Activated naive CD8-positive, alpha-beta T cell treated with anti-CD3 and anti-CD28 coated beads, Interleukin-2, amount 50 U/mL, for 24 hours (primary cell): ENCODE data around the gene TRPC5OS.

ENCODE experiments used
- ATAC-seq: fragments of 150-1000 bp; cut with Tn5 transposase; one replicate; pipeline ENCODE4 v1.10.0; 2021
- DNase-seq: peaks from one replicate; pipeline ENCODE4 v3.0.0; 2021
- H3K27ac Mint-ChIP-seq: one replicate; pipeline ENCODE4 v1.8.0; 2021; ENCODE audit warnings: mild to moderate bottlenecking, mixed read lengths
- H3K27me3 Mint-ChIP-seq: one replicate; pipeline ENCODE4 v1.8.0; 2021; ENCODE audit warnings: mixed read lengths
- H3K36me3 Mint-ChIP-seq: one replicate; pipeline ENCODE4 v1.8.0; 2021; ENCODE audit warnings: low read depth, mixed read lengths
- H3K4me1 Mint-ChIP-seq: one replicate; pipeline ENCODE4 v1.8.0; 2021; ENCODE audit warnings: mixed read lengths
- H3K4me3 Mint-ChIP-seq: one replicate; pipeline ENCODE4 v1.8.0; 2021; ENCODE audit warnings: mild to moderate bottlenecking, moderate library complexity, mixed read lengths
- H3K9me3 Mint-ChIP-seq: one replicate; pipeline ENCODE4 v1.8.0; 2021; ENCODE audit warnings: mixed read lengths

The TRPC5OS gene

DNA sequence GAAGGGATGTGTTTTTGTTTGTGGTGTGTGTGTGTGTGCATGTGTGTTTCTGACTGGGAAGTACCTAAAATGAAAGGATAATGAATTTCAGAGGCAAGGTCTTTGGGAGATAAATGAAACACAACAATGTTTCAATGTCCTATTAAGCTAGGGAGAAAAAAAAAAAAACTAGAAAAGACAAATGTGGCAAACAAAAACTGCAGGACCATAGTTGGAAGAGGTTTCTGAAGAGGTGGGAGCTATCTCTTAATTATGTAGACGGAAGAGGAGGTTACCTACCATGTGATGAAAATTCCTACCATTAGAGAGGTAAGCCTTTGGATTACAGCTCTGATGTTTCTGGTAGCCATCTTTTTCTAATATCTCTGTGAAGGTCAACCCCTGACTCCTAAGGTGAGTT lies at the start of gene TRPC5OS:
TSS of gene TRPC5OS (plus strand) at position 301 of the 400 bp plus-strand sequence. CDS start 25,669 bp downstream, outside the sequence.
- Mint-ChIP-seq H3K4me1 (no peaks in the 10 kb centered on the region), H3K27me3 (no peaks in the 10 kb centered on the region), H3K9me3 (no peaks in the 10 kb centered on the region), H3K4me3 (no peak within 1 kb of the TSS), H3K27ac (no peak within 1 kb of the TSS), H3K36me3 (no peaks in the 10 kb centered on the region)
- no peak for DNase-seq
- ATAC-seq = no peak

DNA sequence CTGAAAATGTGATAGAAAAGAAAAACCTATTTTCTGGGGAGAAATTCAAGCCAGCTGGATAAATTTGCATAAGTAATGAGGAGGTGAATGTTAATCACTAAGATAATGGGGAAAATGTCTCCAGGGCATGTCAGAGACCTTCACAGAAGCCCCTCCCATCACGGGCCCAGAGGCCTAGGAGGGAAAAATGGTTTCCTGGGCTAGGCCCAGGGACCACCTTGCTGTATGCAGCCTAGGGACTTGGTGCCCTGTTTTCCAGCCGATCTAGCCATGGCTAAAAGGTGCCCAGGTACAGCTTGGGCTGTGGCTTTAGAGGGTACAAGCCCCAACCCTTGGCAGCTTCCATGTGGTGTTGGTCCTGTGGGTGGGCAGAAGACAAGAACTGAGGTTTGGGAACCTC lies 46.6 kb upstream of the TRPC5OS start:
- peaks cover 2% of the 10 kb centered on the region for H3K27me3 Mint-ChIP-seq
- H3K4me1 Mint-ChIP-seq = no peaks in the 10 kb centered on the region
- ATAC-seq (no peak), DNase-seq (no peak)
- no peaks in the 10 kb centered on the region for H3K36me3 Mint-ChIP-seq
- H3K9me3 Mint-ChIP-seq = no peaks in the 10 kb centered on the region
- no peak overlapping the region for H3K4me3 Mint-ChIP-seq
- no peak overlapping the region for H3K27ac Mint-ChIP-seq

GRCh38 chrX:111830571-111830970 lies 45.4 kb upstream of the TRPC5OS start:
- no peaks in the 10 kb centered on the region for H3K9me3 Mint-ChIP-seq
- H3K4me1 Mint-ChIP-seq = no peaks in the 10 kb centered on the region
- no peak overlapping the region for H3K4me3 Mint-ChIP-seq
- peaks cover 2% of the 10 kb centered on the region for H3K27me3 Mint-ChIP-seq
- DNase-seq (no peak), ATAC-seq (no peak)
- no peak overlapping the region for H3K27ac Mint-ChIP-seq
- H3K36me3 Mint-ChIP-seq = no peaks in the 10 kb centered on the region

DNA sequence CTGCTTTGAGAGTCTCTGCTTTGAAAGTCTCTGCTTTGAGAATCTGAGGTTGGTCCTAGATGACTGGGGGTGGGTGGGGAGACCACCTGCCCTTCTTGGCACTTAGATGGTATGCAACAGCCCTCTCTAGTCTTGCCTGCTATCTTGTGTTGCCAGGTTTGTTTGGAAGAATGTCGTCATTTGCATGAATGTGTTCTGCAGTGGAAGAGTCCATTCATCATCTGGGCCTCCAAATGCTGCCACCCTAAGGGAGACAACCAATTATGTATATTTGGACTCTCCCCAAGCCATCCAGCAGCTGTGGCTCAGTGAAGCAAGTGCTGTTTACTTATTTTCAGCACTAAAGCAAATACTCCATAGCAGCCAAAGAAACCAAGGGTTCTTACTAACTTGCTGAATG lies 44.6 kb upstream of the TRPC5OS start:
- ATAC-seq (no peak), DNase-seq (no peak)
- Mint-ChIP-seq H3K27ac (no peak overlapping the region), H3K4me1 (no peaks in the 10 kb centered on the region), H3K36me3 (no peaks in the 10 kb centered on the region), H3K27me3 (peaks cover 2% of the 10 kb centered on the region), H3K9me3 (no peaks in the 10 kb centered on the region), H3K4me3 (no peak overlapping the region)

GRCh38 chrX:111837197-111837596 lies 38.8 kb upstream of the TRPC5OS start:
- H3K27ac Mint-ChIP-seq = no peak overlapping the region

GRCh38 chrX:111847491-111848133 lies 28.4 kb upstream of the TRPC5OS start:
- Mint-ChIP-seq H3K36me3 (no peaks in the 10 kb centered on the region), H3K27ac (no peak overlapping the region), H3K4me3 (no peak overlapping the region), H3K9me3 (no peaks in the 10 kb centered on the region), H3K4me1 (no peaks in the 10 kb centered on the region), H3K27me3 (no peaks in the 10 kb centered on the region)
- ATAC-seq = no peak
- no peak for DNase-seq

More at GRCh38 chrX:111837197-111837596, 38.8 kb upstream of the TRPC5OS start:
- no peaks in the 10 kb centered on the region for H3K27me3 Mint-ChIP-seq
- no peak overlapping the region for H3K4me3 Mint-ChIP-seq
- H3K36me3 Mint-ChIP-seq = no peaks in the 10 kb centered on the region
- no peak for ATAC-seq
- no peaks in the 10 kb centered on the region for H3K9me3 Mint-ChIP-seq
- no peaks in the 10 kb centered on the region for H3K4me1 Mint-ChIP-seq
- no peak for DNase-seq

- DNase-seq (no peak), ATAC-seq (no peak)
- Mint-ChIP-seq H3K9me3 (no peaks in the 10 kb centered on the region), H3K4me3 (no peak overlapping the region), H3K27me3 (no peaks in the 10 kb centered on the region), H3K4me1 (no peaks in the 10 kb centered on the region), H3K36me3 (no peaks in the 10 kb centered on the region), H3K27ac (no peak overlapping the region)
These were observed 27.4 kb upstream of the TRPC5OS start for GRCh38 chrX:111848541-111848940.

- ATAC-seq (no peak), DNase-seq (no peak)
- Mint-ChIP-seq H3K9me3 (no peaks in the 10 kb centered on the region), H3K4me3 (no peak overlapping the region), H3K27ac (no peak overlapping the region), H3K27me3 (no peaks in the 10 kb centered on the region), H3K36me3 (no peaks in the 10 kb centered on the region), H3K4me1 (no peaks in the 10 kb centered on the region)
These were observed 25.0 kb upstream of the TRPC5OS start for GRCh38 chrX:111850975-111851374.

DNA sequence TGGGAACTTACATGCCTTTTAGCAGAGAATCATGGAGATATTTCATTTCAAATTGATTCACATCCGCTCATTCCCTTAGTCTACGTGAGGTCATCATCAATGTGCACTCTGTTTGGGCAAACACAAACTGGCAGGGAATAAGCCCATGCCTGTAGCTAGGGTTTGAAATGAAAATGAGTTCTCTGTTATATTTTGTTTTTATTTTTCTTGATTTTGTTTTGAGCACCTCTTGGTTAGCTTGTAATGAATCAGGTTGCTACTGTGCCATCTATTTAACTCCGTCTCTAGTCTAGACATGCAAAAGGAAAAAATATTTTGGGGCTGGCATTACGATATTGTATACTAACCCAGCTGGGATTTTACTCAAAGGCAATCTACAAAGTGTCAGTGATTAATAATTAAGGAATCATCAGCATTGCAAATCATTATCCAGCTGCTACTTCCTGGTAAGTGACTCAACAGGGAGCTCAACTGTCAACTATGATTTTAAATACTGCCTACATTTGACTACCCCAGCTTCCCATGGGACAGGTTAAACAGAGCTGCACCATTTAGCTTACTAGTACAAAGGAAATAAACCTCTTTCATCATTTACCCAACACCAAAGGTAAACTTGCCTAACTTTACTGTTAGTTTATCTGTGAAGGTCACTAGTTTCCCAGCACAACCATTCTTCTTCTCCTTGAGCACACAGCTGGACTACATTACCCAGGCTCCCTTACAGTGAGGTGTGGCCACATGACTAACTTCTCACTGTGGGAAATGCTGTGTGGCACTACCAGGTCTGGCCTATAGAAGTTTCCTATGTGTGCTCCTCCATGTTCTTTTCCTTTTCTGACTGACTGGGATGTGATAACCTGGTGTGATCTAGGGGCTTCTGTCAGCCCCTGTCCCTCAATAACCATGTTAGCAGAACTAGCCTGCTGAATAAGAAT lies 21.2 kb upstream of the TRPC5OS start:
- DNase-seq (no peak), ATAC-seq (no peak)
- no peaks in the 10 kb centered on the region for H3K4me1 Mint-ChIP-seq
- H3K27ac Mint-ChIP-seq = no peak overlapping the region
- H3K9me3 Mint-ChIP-seq = no peaks in the 10 kb centered on the region
- H3K27me3 Mint-ChIP-seq = no peaks in the 10 kb centered on the region
- no peak overlapping the region for H3K4me3 Mint-ChIP-seq
- no peaks in the 10 kb centered on the region for H3K36me3 Mint-ChIP-seq

DNA sequence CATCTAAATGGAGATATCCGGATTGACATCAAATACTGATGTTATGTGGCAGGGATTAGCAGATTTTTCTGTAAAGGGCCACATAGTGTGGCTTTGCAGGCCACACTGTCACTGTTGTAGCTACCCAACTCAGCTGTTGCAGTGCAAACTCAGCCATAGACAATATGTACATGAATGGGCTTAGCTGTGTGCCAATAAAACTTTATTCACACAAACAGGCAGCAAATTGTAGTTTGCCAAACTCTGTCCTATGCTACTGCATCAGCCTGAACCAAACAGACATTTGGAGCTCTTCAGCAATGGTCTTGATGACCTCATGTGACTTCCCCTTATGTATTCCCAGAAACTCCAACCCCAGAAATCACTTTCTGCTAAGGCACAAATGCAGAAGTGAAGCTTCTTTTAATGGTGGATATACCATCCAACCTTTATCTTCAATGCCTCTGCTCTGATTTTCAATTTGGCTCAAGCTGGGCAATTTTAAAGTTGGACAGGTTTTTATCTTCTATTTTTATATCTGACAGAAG lies 18.4 kb upstream of the TRPC5OS start:
- ATAC-seq = no peak
- Mint-ChIP-seq H3K27ac (no peak overlapping the region), H3K4me1 (no peaks in the 10 kb centered on the region)

GRCh38 chrX:111861605-111862004 lies 14.4 kb upstream of the TRPC5OS start:
- no peak for ATAC-seq
- Mint-ChIP-seq H3K4me3 (no peak overlapping the region), H3K36me3 (no peaks in the 10 kb centered on the region), H3K27me3 (no peaks in the 10 kb centered on the region), H3K9me3 (no peaks in the 10 kb centered on the region), H3K4me1 (no peaks in the 10 kb centered on the region), H3K27ac (no peak overlapping the region)
- no peak for DNase-seq

More for the DNA sequence above, 18.4 kb upstream of the TRPC5OS start:
- Mint-ChIP-seq H3K36me3 (no peaks in the 10 kb centered on the region), H3K27me3 (no peaks in the 10 kb centered on the region), H3K4me3 (no peak overlapping the region), H3K9me3 (no peaks in the 10 kb centered on the region)
- DNase-seq = no peak

- Mint-ChIP-seq H3K27me3 (peaks cover 5% of the 10 kb centered on the region), H3K4me1 (peaks cover 2% of the 10 kb centered on the region), H3K9me3 (no peaks in the 10 kb centered on the region), H3K4me3 (no peak overlapping the region), H3K36me3 (no peaks in the 10 kb centered on the region), H3K27ac (no peak overlapping the region)
- DNase-seq (no peak), ATAC-seq (no peak)
These were observed 8.7 kb upstream of the TRPC5OS start for GRCh38 chrX:111867236-111867635.

DNA sequence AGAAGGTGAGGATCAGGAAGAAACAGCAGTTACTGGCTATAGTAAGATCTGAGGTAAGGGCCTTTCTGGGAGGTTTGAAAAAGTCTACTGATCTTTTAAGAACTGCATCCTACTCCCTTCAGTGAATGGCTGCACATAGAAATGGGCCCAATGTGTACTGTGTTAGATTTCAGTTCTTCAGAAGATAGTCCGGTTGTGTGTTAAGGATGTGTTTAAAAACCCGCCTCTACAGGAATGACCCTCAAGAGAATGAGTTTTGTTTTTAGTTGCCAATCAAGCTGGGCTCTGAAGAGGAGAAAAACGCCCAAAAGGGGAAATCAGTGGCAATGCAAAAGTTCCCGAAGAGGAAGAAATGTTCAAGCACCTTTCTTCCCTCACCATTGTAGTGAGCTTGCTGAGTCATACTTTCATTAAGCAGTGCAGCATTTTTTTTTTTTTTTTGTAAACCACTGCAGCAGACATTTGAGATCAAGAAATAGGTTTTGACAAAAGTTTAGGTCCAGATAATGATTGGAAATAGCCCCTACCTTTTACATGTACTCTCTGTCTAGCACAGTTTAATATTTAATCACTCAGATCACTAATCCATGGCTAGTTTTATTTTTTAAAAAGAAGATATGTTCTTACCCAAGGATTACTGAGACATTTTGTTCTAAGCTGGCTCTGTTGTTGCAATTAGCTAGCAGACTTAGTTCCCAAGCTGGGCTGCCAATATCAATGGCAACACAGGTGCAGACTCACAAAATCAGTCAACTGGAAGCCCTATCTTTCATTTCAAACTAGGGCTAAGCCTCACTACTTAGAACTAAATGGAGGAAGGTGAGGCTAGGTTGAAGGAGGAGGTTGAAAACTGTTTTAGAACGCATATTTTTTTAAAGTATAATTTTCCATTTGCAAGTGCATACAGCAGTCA lies 7.0 kb upstream of the TRPC5OS start:
- Mint-ChIP-seq H3K27me3 (peaks cover 5% of the 10 kb centered on the region), H3K27ac (no peak overlapping the region), H3K36me3 (no peaks in the 10 kb centered on the region), H3K4me3 (no peak overlapping the region), H3K4me1 (peaks cover 2% of the 10 kb centered on the region), H3K9me3 (no peaks in the 10 kb centered on the region)
- DNase-seq (no peak), ATAC-seq (no peak)

GRCh38 chrX:111869639-111870034 lies 6.3 kb upstream of the TRPC5OS start:
- Mint-ChIP-seq H3K36me3 (no peaks in the 10 kb centered on the region), H3K4me3 (no peak overlapping the region), H3K27me3 (peaks cover 5% of the 10 kb centered on the region), H3K9me3 (no peaks in the 10 kb centered on the region), H3K27ac (no peak overlapping the region), H3K4me1 (peaks cover 2% of the 10 kb centered on the region)
- DNase-seq (peak; percentile 1), ATAC-seq (no peak)
